Dermis blood vessel endothelial cell (primary cell): Measurements from ENCODE around the gene FAM13A. TPM values are rescaled to one million over a fixed set of nuclear protein-coding genes. Genes with fewer than 3 reads are reported as not detected.
"Not testable (repeated sequence)": the region's sequence is repeated elsewhere in the genome, so short reads cannot be mapped to it uniquely, and the experiment has no call there.

ENCODE experiments used
- DNase-seq: peaks from one replicate; pipeline ENCODE4 v3.0.0; 2010
- total RNA-seq: library from RNA; depleted of rRNA; stranded (reverse); fragments of >200 nt; gene quantifications from 2 replicates; pipeline ENCODE4 v1.2.3, GENCODE V29; 2014

Gene FAM13A
- total RNA-seq, 1 donor from 2014 or later: 1.7 TPM

- DNase-seq: no peak
These were observed 14.9 kb downstream of the FAM13A start for GRCh38 chr4:89042055-89042454.

GRCh38 chr4:89039730-89040338 is 17.2 kb downstream of the FAM13A start:
- no peak for DNase-seq

GRCh38 chr4:89036535-89036934 is 20.4 kb downstream of the FAM13A start:
- DNase-seq: no peak

- DNase-seq: no peak
These were observed 25.7 kb downstream of the FAM13A start for GRCh38 chr4:89031272-89031671.

- DNase-seq: no peak
These were observed 27.4 kb downstream of the FAM13A start for GRCh38 chr4:89029591-89029990.

- no peak for DNase-seq
These were observed 30.4 kb downstream of the FAM13A start for GRCh38 chr4:89026542-89026941.

- peak; percentile 85 for DNase-seq
These were observed 32.8 kb downstream of the FAM13A start for GRCh38 chr4:89024051-89024675.

- DNase-seq: no peak
These were observed 33.8 kb downstream of the FAM13A start for GRCh38 chr4:89023140-89023539.

- DNase-seq: no peak
These were observed 34.4 kb downstream of the FAM13A start for GRCh38 chr4:89022426-89023128.

GRCh38 chr4:89021684-89022083 is 35.3 kb downstream of the FAM13A start:
- DNase-seq: no peak

- no peak for DNase-seq
These were observed 35.9 kb downstream of the FAM13A start for GRCh38 chr4:89021062-89021461.

- not testable (repeated sequence) for DNase-seq
These were observed 42.1 kb downstream of the FAM13A start for GRCh38 chr4:89014897-89015296.

- no peak for DNase-seq
These were observed 47.1 kb downstream of the FAM13A start for GRCh38 chr4:89009761-89010369.

- no peak for DNase-seq
These were observed 47.9 kb downstream of the FAM13A start for GRCh38 chr4:89009115-89009514.

- no peak for DNase-seq
These were observed 48.8 kb downstream of the FAM13A start for GRCh38 chr4:89008166-89008565.

- no peak for DNase-seq
These were observed 49.5 kb downstream of the FAM13A start for GRCh38 chr4:89007338-89007939.

GRCh38 chr4:89006307-89006706 is 50.7 kb downstream of the FAM13A start:
- DNase-seq: no peak

GRCh38 chr4:89005066-89005465 is 51.9 kb downstream of the FAM13A start:
- DNase-seq: not testable (repeated sequence)

- no peak for DNase-seq
These were observed 55.1 kb downstream of the FAM13A start for GRCh38 chr4:89001647-89002445.

- DNase-seq: peak; percentile 79
These were observed 56.1 kb downstream of the FAM13A start for GRCh38 chr4:89000844-89001360.

- DNase-seq: no peak
These were observed 56.6 kb downstream of the FAM13A start for GRCh38 chr4:89000382-89000781.

GRCh38 chr4:88999392-88999930 is 57.5 kb downstream of the FAM13A start:
- no peak for DNase-seq
